ENCODE data around the gene CUL4B. TPM values are rescaled to one million over a fixed set of nuclear protein-coding genes. Genes with fewer than 3 reads are reported as not detected.

CUL4B gene
- total RNA-seq, 2 experiments from 2014 or later = 15.5 to 42.2 TPM

DNA sequence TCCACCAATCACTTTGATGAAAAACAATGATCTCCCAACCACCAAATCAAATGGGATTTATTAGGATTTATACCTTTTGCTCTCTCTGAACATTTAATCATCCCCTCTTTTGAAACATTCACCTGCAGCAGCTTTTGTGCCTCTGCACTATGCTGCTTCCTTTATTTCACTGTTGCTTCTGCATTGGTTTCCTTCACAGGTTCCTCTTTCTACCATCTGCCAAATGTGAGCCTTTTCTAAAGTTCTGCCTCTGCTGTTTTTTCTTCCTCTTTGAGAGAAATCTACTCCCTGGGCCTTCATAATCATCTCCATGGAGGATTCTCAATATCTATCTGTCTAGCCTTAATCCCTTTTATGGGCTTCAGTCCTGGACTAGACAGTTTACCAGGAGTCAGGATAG lies 24.7 kb downstream of the CUL4B start:
- no TSS peak for BruUV-seq (replicated peaks)
- Histone ChIP-seq H3K4me3 (ENCODE audit: low read depth, low read length, poor library complexity, severe bottlenecking) (no peak overlapping the region), H3K9me3 (ENCODE audit: low read length) (no peaks in the 10 kb centered on the region), H3K4me2 (ENCODE audit: low read length) (peak overlapping the region; percentile 20; the same call in 1 of the 2 replicates), H3K79me2 (ENCODE audit: insufficient read depth, low read depth, low read length) (no peaks in the 10 kb centered on the region), H2AFZ (ENCODE audit: low read length) (no peak overlapping the region), H3K27ac (ENCODE audit: low read depth, low read length, poor library complexity, severe bottlenecking) (peak overlapping the region; percentile 66), H4K20me1 (ENCODE audit: insufficient read depth, low read length) (no peaks in the 10 kb centered on the region), H3K4me1 (ENCODE audit: insufficient read depth, low read length, poor library complexity, severe bottlenecking) (peaks cover 23% of the 10 kb centered on the region), H3K9me2 (ENCODE audit: insufficient read depth, low read length) (no peaks in the 10 kb centered on the region), H3K36me3 (ENCODE audit: insufficient read depth, low read length) (peaks cover 89% of the 10 kb centered on the region)
- DNase-seq (ENCODE audit: low spot score) = peak; percentile 67
- TF ChIP-seq, protein P1, sequence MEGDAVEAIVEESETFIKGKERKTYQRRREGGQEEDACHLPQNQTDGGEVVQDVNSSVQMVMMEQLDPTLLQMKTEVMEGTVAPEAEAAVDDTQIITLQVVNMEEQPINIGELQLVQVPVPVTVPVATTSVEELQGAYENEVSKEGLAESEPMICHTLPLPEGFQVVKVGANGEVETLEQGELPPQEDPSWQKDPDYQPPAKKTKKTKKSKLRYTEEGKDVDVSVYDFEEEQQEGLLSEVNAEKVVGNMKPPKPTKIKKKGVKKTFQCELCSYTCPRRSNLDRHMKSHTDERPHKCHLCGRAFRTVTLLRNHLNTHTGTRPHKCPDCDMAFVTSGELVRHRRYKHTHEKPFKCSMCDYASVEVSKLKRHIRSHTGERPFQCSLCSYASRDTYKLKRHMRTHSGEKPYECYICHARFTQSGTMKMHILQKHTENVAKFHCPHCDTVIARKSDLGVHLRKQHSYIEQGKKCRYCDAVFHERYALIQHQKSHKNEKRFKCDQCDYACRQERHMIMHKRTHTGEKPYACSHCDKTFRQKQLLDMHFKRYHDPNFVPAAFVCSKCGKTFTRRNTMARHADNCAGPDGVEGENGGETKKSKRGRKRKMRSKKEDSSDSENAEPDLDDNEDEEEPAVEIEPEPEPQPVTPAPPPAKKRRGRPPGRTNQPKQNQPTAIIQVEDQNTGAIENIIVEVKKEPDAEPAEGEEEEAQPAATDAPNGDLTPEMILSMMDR (conservative IDR thresholded peaks at IDR 0.05; ENCODE audit: low read length) = no peak
- TF ChIP-seq EZH2phosphoT487 (IDR thresholded peaks at IDR 0.05; ENCODE audit: borderline replicate concordance, low read depth, low read length) = no peak
- intact Hi-C loops (cut with micrococcal nuclease; ENCODE audit: unreplicated experiment) = no loop called here
- CTCF ChIA-PET (ENCODE audit: unreplicated experiment) = no interaction called here
- POLR2A ChIA-PET = interaction anchor here (0.7 to 1.5 kb wide), 3 partner anchors 16 to 22 kb away, joined by 4 to 6 read pairs (median 4); no protein-coding TSS in a partner anchor

DNA sequence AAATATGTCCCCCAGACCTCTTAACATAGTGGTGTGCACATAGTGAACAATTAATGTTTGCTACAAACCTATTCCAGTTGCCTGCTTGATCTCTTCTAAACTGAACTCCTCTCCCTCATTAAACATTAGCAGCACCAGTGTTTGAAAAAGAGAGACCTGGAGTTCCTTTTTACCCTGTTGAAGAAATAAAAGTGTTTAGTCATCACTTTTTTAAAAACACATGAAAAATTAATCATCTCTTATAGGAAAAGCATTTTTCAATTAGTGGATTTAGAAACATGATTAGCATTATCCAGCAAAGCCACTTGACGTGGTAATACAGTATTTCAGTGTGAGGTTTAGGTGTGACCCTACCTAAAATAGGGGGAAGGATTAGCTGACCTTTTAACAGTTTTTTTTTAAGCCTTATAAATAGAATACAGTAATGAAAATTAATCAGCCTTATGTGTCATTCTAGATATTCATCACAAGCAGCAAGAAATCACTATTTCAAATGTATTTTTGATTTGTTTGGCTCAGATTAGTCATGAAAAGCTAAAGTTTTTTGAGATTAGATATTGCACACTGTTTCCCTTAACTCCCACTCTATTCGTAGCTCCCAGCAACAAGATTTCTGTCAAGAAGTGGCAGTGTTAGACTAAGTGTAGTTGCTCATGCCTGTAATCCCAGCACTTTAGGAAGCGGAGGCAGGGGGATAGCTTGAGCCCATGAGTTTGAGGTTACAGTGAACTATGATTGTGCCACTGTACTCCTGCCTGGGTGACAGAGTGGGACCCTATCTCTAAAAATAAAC lies 26.2 kb downstream of the CUL4B start:
- H3K9me2 ChIP-seq (ENCODE audit: insufficient read depth, low read length) = no peaks in the 10 kb centered on the region
- no peak overlapping the region for H3K4me3 ChIP-seq (ENCODE audit: low read depth, low read length, poor library complexity, severe bottlenecking)
- peaks cover 85% of the 10 kb centered on the region for H3K36me3 ChIP-seq (ENCODE audit: insufficient read depth, low read length)
- H3K4me2 ChIP-seq (ENCODE audit: low read length) = no peak overlapping the region
- POLR2A ChIA-PET = interaction anchor here (0.5 to 1.5 kb wide), 3 partner anchors 19 to 241 kb away, joined by 3 to 4 read pairs (median 4); no protein-coding TSS in a partner anchor
- intact Hi-C loops (cut with micrococcal nuclease; ENCODE audit: unreplicated experiment) = no loop called here
- no peaks in the 10 kb centered on the region for H3K9me3 ChIP-seq (ENCODE audit: low read length)
- no TSS peak for BruUV-seq (replicated peaks)
- no peaks in the 10 kb centered on the region for H4K20me1 ChIP-seq (ENCODE audit: insufficient read depth, low read length)
- H2AFZ ChIP-seq (ENCODE audit: low read length) = no peak overlapping the region
- peaks cover 23% of the 10 kb centered on the region for H3K4me1 ChIP-seq (ENCODE audit: insufficient read depth, low read length, poor library complexity, severe bottlenecking)
- CTCF ChIA-PET (ENCODE audit: unreplicated experiment) = no interaction called here
- H3K79me2 ChIP-seq (ENCODE audit: insufficient read depth, low read depth, low read length) = no peaks in the 10 kb centered on the region
- DNase-seq (ENCODE audit: low spot score) = no peak
- no peak for TF ChIP-seq EZH2phosphoT487 (IDR thresholded peaks at IDR 0.05; ENCODE audit: borderline replicate concordance, low read depth, low read length)
- TF ChIP-seq, protein P1 (conservative IDR thresholded peaks at IDR 0.05; ENCODE audit: low read length) = no peak
- H3K27ac ChIP-seq (ENCODE audit: low read depth, low read length, poor library complexity, severe bottlenecking) = no peak overlapping the region

DNA sequence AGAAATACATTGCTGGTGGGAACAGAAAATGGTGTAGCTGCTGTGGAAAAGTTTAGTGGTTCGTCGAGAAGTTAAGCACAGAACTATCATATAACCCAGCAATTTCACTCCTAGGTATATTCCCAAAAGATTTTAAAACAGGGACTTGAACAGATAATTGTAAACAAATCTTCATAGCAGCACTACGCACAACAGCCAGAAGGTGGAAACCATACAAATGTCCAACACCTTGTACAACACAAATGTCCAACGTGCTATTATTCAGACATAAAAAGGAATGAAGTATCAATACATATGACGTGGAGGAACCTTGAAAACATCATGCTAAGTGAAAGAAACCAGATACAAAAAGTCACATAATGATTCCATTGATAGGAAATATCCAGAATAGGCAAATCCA lies 37.9 kb downstream of the CUL4B start:
- Histone ChIP-seq H3K4me1 (ENCODE audit: insufficient read depth, low read length, poor library complexity, severe bottlenecking) (no peaks in the 10 kb centered on the region), H3K27ac (ENCODE audit: low read depth, low read length, poor library complexity, severe bottlenecking) (no peak overlapping the region), H3K9me3 (ENCODE audit: low read length) (no peaks in the 10 kb centered on the region), H3K4me3 (ENCODE audit: low read depth, low read length, poor library complexity, severe bottlenecking) (no peak overlapping the region), H3K4me2 (ENCODE audit: low read length) (no peak overlapping the region), H3K36me3 (ENCODE audit: insufficient read depth, low read length) (peaks cover 16% of the 10 kb centered on the region), H3K79me2 (ENCODE audit: insufficient read depth, low read depth, low read length) (no peaks in the 10 kb centered on the region), H3K9me2 (ENCODE audit: insufficient read depth, low read length) (no peaks in the 10 kb centered on the region), H4K20me1 (ENCODE audit: insufficient read depth, low read length) (no peaks in the 10 kb centered on the region), H2AFZ (ENCODE audit: low read length) (no peak overlapping the region)
- ChIA-PET POLR2A (interaction anchor here (0.6 kb wide), 1 partner anchor 236 kb away, joined by 4 read pairs; no protein-coding TSS in a partner anchor), CTCF (ENCODE audit: unreplicated experiment) (no interaction called here)
- intact Hi-C loops (cut with micrococcal nuclease; ENCODE audit: unreplicated experiment) = no loop called here
- DNase-seq (ENCODE audit: low spot score) = no peak
- TF ChIP-seq, protein P1 (conservative IDR thresholded peaks at IDR 0.05; ENCODE audit: low read length) = 0 out of 2 replicates have a peak, but pooled peaks have one; percentile 28
- TF ChIP-seq EZH2phosphoT487 (IDR thresholded peaks at IDR 0.05; ENCODE audit: borderline replicate concordance, low read depth, low read length) = no peak
- no TSS peak for BruUV-seq (replicated peaks)
